Small intestine (tissue), 7 donors: ENCODE data around the gene SYCE1L. TPM values are rescaled to one million over a fixed set of nuclear protein-coding genes. Genes with fewer than 3 reads are reported as not detected.
A peak's percentile ranks its signal among the peaks of the same experiment; 100 is the strongest.

ENCODE experiments used
- DNase-seq, 2 donors: peaks; one replicate each; pipeline versions ENCODE4 v3.0.0 to v3.0.0-alpha.2; 2013
- FAIRE-seq: peaks from 2 replicates; lab custom pipeline; 2012; peaks lifted over from hg19 to GRCh38; lab: Jason Lieb, UNC
- H3K27ac ChIP-seq, 3 donors: one replicate each; pipeline ENCODE4 v1.5.1; 2013; ENCODE audit warnings: low read length in 2 of 3, mild to moderate bottlenecking in 2 of 3, control low read depth in 1 of 3, inconsistent platforms in 1 of 3, low read depth in 1 of 3, moderate library complexity in 1 of 3
- H3K27me3 ChIP-seq, 3 donors: one replicate each; pipeline ENCODE4 v1.6.1; 2013; ENCODE audit warnings: low read length in 3 of 3, inconsistent platforms in 1 of 3; ENCODE audit not compliant: control insufficient read depth in 3 of 3, insufficient read depth in 3 of 3
- H3K36me3 ChIP-seq, 3 donors: one replicate each; pipeline ENCODE4 v1.6.1; 2013; ENCODE audit warnings: low read length in 3 of 3, inconsistent platforms in 1 of 3, low read depth in 1 of 3, mild to moderate bottlenecking in 1 of 3, moderate library complexity in 1 of 3; ENCODE audit not compliant: control insufficient read depth in 3 of 3, insufficient read depth in 2 of 3
- H3K4me1 ChIP-seq, 3 donors: one replicate each; pipeline ENCODE4 v1.6.1; 2013; ENCODE audit warnings: low read length in 2 of 3, inconsistent platforms in 1 of 3, low read depth in 1 of 3, mild to moderate bottlenecking in 1 of 3, moderate library complexity in 1 of 3; ENCODE audit not compliant: control insufficient read depth in 3 of 3, insufficient read depth in 2 of 3
- H3K4me3 ChIP-seq, 3 donors: one replicate each; pipeline ENCODE4 v1.5.1; 2013; ENCODE audit warnings: low read length in 3 of 3, control low read depth in 1 of 3, inconsistent platforms in 1 of 3, low read depth in 1 of 3, mild to moderate bottlenecking in 1 of 3, moderate library complexity in 1 of 3
- H3K9me3 ChIP-seq, 2 donors: one replicate each; pipeline ENCODE4 v1.6.1; 2013; ENCODE audit warnings: low read depth in 1 of 2, low read length in 1 of 2; ENCODE audit not compliant: control insufficient read depth in 2 of 2, insufficient read depth in 1 of 2
- WGBS, 3 donors: extraction: QIAGEN DNeasy Blood & Tissue Kit; methylation state at CpG; one replicate each; pipeline ENCODE4 v1.1.7; 2013; 5-methylcytosine and 5-hydroxymethylcytosine counted together
- polyA plus RNA-seq, 4 donors: library from polyadenylated mRNA; stranded (reverse) in 3 of 4; unstranded in 1 of 4; fragments of 200-250 nt in 3 of 4; fragments of 120-200 nt in 1 of 4; gene quantifications; one replicate each; pipeline versions ENCODE4 v1.2.1 to v1.2.3, GENCODE V29; 2013
- donor health status: healthy with polysubstance abuse.
- donor health status: control.
- donor health status: control.
- donor health status: Bipolar disorder and iron deficiency.
- donor health status: healthy.

Gene SYCE1L
- polyA plus RNA-seq, 4 donors: 4.1 to 6.0 (median 5.3) TPM

DNA sequence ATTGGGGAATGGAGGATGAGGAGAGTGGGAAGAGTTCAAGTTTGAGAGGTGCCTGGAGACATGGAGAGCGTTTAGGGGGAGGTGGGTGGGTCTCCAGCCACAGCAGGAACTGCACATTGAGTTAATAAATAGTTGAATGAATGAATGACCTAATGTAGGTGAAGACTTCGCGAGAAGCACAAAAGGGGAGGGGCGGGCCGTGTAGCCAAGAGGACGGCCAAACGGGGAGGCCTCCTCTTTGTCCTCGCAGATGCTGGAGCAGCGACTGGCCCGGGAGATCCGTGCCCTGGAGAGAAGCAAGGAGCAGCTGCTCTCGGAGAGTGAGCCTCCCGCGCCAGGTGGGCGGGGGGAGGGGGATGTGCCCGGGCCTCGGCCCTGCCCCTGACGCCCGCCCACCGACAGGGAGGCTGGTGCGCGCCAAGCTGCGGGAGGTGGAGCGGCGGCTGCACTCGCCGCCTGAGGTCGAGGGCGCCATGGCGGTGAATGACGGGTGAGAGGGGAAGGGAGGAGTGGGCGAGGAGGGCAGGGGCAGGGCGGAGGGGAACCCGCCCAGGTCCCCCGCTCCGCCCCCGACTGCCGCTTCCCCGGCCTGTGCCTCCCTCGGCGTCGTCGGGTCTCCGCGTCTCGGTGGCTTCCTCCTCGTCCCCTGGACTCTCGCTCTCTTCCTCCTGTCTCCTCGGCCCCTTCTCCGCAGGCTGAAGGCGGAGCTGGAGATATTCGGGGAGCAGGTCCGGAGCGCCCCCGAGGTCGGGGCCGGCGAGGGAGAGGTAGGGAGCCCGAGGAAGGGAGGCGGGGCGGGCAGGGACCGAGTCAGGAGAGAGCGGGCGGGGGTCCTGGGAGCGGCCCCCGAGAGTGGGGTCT is 12.9 kb downstream of the SYCE1L start:
- no peak for FAIRE-seq
- Histone ChIP-seq H3K9me3 (no peaks in the 10 kb centered on the region), H3K4me1 (peaks cover 0 to 4% (median 0%) of the 10 kb centered on the region in 3 donors), H3K27ac (peak overlapping the region; percentile 8 to 74 (median 69)), H3K36me3 (no peaks in the 10 kb centered on the region), H3K4me3 (peak overlapping the region; percentile 61 to 75 (median 66)), H3K27me3 (no peaks in the 10 kb centered on the region)
- peak; percentile 52 to 82 for DNase-seq
- 2% methylated on average over 38 to 66 of the region's 66 CpGs for WGBS, 3 donors

DNA sequence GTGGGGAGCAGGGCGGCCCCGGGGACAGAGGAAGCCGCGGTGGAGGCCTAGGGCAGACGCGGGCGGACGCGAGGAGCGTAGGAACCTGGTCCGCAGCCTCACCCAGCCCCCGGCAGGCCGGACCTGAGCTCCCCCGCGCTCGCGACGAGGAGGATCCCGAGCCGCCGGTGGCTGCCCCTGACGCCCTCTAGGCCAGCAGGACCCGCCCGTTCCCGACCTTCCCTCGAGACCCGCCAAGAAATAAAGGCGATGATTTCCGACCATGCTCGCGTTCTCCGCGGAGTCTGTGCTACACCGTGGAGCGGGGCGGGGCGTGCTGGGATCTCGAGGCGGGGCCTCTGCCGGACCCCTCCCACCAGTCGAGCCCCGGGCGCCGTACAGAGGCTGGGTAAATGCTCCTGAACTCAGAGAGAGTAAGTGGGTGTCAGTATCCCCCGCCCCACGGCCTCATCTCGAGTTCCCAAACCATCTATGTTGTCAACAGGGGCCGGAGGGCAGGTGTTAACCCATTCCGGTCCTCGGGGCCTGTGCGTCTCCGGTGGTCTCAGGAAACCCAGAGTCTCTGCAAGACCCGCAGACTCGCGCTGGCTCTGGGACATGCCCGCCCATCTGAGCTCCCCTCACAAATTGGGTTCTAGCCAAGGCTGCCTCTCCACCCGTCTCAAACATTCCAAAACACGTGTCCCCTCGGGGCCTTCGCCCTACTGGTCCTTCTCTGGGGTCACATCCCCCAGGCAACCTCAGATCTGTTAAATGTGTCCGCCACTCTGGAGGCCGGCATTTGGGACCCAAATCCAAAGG is 13.7 kb downstream of the SYCE1L start:
- no peak for FAIRE-seq
- H3K36me3 ChIP-seq: no peaks in the 10 kb centered on the region
- no peaks in the 10 kb centered on the region for H3K9me3 ChIP-seq
- peak overlapping the region; percentile 8 to 74 (median 69) for H3K27ac ChIP-seq
- DNase-seq: peak; percentile 60 to 79
- 19 to 28% (median 21%) methylated on average over 52 to 62 of the region's 62 CpGs for WGBS, 3 donors
- peaks cover 0 to 4% (median 0%) of the 10 kb centered on the region in 3 donors for H3K4me1 ChIP-seq
- peak overlapping the region; percentile 61 to 75 (median 66) for H3K4me3 ChIP-seq
- no peaks in the 10 kb centered on the region for H3K27me3 ChIP-seq

DNA sequence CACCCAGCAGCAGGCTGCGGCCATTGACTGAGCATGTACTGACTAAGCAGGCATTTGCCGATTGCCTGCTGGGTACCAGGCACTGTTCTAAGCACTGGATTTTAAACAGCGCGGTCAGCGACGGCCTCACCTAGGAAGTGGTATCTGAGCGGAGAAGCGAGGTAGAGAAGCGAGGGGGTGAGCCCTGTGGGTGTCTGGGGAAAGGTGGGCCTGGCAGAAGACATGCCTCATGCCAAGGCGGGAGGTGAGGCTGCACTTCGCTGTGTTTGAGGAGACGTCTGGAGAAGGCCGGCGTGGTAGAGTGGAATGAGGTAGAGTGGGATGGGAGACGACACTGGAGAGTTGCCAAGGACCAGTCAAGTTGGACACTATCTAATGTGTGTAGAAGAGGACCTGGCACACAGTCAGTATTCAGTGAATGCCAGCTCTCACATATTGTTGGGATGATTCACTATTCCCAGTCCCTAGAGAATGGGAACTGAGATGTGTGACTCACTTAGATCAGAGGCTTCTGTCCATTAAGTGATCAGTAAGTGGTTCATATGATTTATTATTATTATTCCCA is 14.4 kb downstream of the SYCE1L start:
- Histone ChIP-seq H3K4me3 (no peak overlapping the region), H3K27me3 (no peaks in the 10 kb centered on the region), H3K36me3 (no peaks in the 10 kb centered on the region), H3K4me1 (peaks cover 0 to 4% (median 0%) of the 10 kb centered on the region in 3 donors), H3K9me3 (no peaks in the 10 kb centered on the region), H3K27ac (no peak overlapping the region)
- WGBS, 3 donors: 87 to 94% (median 94%) methylated on average over 15 of the region's 15 CpGs
- FAIRE-seq (no peak), DNase-seq (no peak)

DNA sequence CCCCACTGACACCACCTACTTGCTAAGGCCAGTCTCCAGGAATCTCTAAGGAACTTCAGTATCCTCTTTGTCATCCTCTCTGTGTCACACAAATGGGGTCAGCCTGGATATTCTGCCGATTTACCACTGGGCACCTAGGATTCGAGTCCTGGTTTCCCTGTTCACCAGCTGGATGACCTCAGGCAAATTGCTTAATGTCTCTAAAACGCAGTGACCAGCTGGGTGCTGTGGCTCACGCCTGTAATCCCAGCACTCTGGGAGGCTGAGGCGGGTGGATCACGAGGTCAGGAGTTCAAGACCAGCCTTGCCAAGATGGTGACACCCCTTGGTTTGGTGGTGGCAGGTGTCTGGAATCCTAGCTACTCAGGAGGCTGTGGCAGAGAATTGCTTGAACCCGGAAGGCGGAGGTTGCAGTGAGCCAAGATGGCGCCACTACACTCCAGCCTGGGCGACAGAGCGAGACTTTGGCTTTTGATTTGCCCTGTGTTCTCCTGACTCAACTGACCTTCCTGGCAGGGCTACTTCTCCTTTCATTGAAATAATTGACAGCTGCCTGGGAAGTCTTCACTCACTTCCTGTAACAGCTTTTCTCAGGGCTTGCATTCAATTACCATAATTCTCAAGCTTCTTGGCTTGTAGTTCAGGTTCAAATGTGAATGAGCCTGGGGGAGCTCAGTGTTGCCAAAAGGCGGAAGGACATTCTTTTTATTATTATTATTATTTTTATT is 15.4 kb downstream of the SYCE1L start:
- no peak for DNase-seq
- 88 to 89% (median 89%) methylated on average over 12 of the region's 12 CpGs for WGBS, 3 donors
- no peak for FAIRE-seq
- H3K27ac ChIP-seq: no peak overlapping the region
- no peaks in the 10 kb centered on the region for H3K27me3 ChIP-seq
- no peak overlapping the region for H3K4me3 ChIP-seq
- no peaks in the 10 kb centered on the region for H3K9me3 ChIP-seq
- no peaks in the 10 kb centered on the region for H3K36me3 ChIP-seq
- peaks cover 0 to 4% (median 0%) of the 10 kb centered on the region in 3 donors for H3K4me1 ChIP-seq

DNA sequence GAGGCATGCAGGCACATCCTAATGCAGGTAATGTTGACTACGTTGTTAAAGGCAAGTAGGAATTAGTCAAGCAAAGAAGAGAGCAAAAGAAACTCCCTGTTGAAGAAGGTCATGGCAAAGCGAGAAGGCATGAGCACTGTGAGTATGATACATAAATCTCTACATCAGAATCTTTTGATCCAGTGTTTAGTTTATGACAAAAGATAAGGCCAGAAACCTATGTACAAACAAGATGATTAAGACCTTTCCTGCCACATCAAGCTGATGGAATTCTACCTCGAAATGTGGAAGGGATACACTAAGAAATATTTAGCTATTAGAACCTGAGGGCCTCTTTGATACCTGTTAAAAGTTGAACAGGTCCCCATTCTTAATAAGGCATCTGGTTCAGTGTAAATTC is 20.2 kb downstream of the SYCE1L start:
- Histone ChIP-seq H3K27me3 (no peaks in the 10 kb centered on the region), H3K27ac (no peak overlapping the region), H3K4me1 (no peaks in the 10 kb centered on the region), H3K36me3 (no peaks in the 10 kb centered on the region), H3K9me3 (no peaks in the 10 kb centered on the region), H3K4me3 (no peak overlapping the region)
- FAIRE-seq (no peak), DNase-seq (no peak)
- 81 to 89% (median 84%) methylated on average over 3 of the region's 3 CpGs for WGBS, 3 donors

DNA sequence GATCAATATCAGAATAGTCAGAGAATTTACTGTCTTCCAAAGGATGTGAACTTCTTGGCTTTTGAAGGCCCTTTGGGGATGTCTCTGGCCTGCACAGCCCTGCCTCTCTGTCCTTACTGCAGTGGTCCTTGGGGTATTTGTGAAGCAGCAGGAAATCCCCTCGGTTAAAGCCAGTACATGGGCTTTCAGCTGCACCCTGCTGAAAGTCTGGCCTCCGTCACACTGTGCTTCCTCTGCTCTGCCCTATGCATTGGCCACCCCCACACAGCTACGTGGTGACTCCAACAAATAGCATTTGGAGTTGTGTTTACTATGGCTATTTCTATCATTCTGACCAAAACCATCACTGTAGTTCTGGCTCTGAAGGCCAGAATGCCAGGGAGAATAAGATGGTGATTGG is 21.2 kb downstream of the SYCE1L start:
- Histone ChIP-seq H3K9me3 (no peaks in the 10 kb centered on the region), H3K36me3 (no peaks in the 10 kb centered on the region), H3K4me1 (no peaks in the 10 kb centered on the region), H3K27ac (no peak overlapping the region), H3K4me3 (no peak overlapping the region), H3K27me3 (no peaks in the 10 kb centered on the region)
- 46 to 61% (median 54%) methylated on average over 3 of the region's 3 CpGs for WGBS, 3 donors
- FAIRE-seq (no peak), DNase-seq (no peak)

DNA sequence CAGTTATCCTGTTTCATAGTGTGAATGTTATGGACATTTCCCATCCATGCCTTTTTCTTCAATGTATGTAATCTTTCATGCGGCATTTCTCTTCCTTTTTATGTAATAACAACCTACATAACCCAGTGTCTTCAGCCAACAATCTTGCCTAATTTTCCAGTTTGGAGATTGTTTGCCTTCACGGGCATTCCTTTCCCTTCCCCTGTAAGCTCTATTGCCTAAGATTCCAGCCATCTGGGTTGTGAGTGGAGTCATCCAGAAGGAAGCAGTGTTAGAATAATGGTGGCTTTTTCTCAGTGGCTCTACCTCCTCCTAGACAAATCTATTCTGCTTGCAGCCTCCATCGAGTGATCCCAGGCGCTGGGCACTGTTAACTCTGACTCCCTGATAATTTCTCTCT is 22.3 kb downstream of the SYCE1L start:
- H3K27ac ChIP-seq: no peak overlapping the region
- no peaks in the 10 kb centered on the region for H3K36me3 ChIP-seq
- no peaks in the 10 kb centered on the region for H3K9me3 ChIP-seq
- H3K27me3 ChIP-seq: no peaks in the 10 kb centered on the region
- no peak for DNase-seq
- H3K4me3 ChIP-seq: no peak overlapping the region
- H3K4me1 ChIP-seq: no peaks in the 10 kb centered on the region
- no peak for FAIRE-seq
- WGBS, 3 donors: 80 to 92% (median 83%) methylated on average over 4 of the region's 4 CpGs

DNA sequence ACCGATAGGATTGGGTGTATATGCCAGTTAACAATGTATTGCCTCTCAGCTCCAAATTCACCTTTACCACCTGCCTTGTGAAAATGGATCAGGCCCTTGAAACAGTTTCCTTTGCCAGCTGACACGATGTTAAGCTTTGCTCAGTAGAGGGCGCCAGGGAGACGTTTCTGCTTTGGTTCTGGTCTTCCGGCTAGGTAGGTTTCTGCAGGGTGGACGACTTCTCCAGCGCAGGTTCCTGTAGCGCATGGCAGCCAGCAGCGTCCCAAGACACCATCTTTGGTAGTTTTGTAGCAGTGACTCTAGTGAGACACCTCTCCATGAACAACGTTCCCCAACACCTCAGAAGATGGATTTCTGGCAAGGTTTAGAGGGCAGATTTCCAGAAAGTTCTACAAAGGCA is 24.0 kb downstream of the SYCE1L start:
- Histone ChIP-seq H3K9me3 (no peaks in the 10 kb centered on the region), H3K27ac (no peak overlapping the region), H3K36me3 (no peaks in the 10 kb centered on the region), H3K4me1 (no peaks in the 10 kb centered on the region), H3K27me3 (no peaks in the 10 kb centered on the region), H3K4me3 (no peak overlapping the region)
- WGBS, 3 donors: 58 to 70% (median 68%) methylated on average over 10 of the region's 10 CpGs
- DNase-seq (peak in 1 of 2 donors; percentile 4), FAIRE-seq (no peak)
